H1 (cell line): Measurements from ENCODE around the gene CENPA. TPM values are rescaled to one million over a fixed set of nuclear protein-coding genes. Genes with fewer than 3 reads are reported as not detected.

ENCODE experiments used
- CHD2 ChIP-seq: IDR thresholded peaks from 2 replicates; pipeline ENCODE4 v1.6.1; 2012; ENCODE audit warnings: low read length, improper control_type of control experiment
- CREB1 ChIP-seq: IDR thresholded peaks from 2 replicates; pipeline ENCODE4 v1.6.1; 2012; ENCODE audit warnings: inconsistent platforms
- CTBP2 ChIP-seq: IDR thresholded peaks from 2 replicates; pipeline ENCODE4 v1.7.0; 2011; ENCODE audit warnings: borderline replicate concordance, mild to moderate bottlenecking, moderate library complexity, mixed read lengths, low read length; ENCODE audit not compliant: insufficient read depth, insufficient read length
- GTF2F1 ChIP-seq: IDR thresholded peaks from 2 replicates; pipeline ENCODE4 v1.6.1; 2012; ENCODE audit warnings: low read depth, low read length, improper control_type of control experiment, borderline replicate concordance
- HDAC2 ChIP-seq, 2 experiments: fragments of 300-600 bp in 1 of 2; sonication (generic) in 1 of 2; IDR thresholded peaks; 2 replicates each; pipeline ENCODE4 v1.6.1; 2011 to 2012; ENCODE audit warnings: low read depth in 2 of 2, low read length in 2 of 2, mild to moderate bottlenecking in 2 of 2, moderate library complexity in 2 of 2, borderline replicate concordance in 1 of 2, inconsistent platforms in 1 of 2
- KDM5A ChIP-seq: fragments of 200-600 bp; IDR thresholded peaks from 2 replicates; pipeline ENCODE4 v1.7.1; 2012; ENCODE audit warnings: mild to moderate bottlenecking, low read length, inconsistent platforms, mixed read lengths
- NANOG ChIP-seq: IDR thresholded peaks from 2 replicates; pipeline ENCODE4 v1.6.1; 2011; ENCODE audit warnings: low read length, low read depth, mild to moderate bottlenecking, inconsistent platforms; ENCODE audit not compliant: insufficient read depth, poor library complexity, severe bottlenecking
- PHF8 ChIP-seq: fragments of 200-600 bp; sonication (generic); conservative IDR thresholded peaks from 2 replicates; pipeline ENCODE4 v1.7.1; 2012; ENCODE audit warnings: low read depth, mild to moderate bottlenecking, inconsistent platforms, low read length, moderate library complexity
- SAP30 ChIP-seq: fragments of 300-600 bp; sonication (generic); IDR thresholded peaks from 2 replicates; pipeline ENCODE4 v1.7.1; 2012; ENCODE audit warnings: low read length, moderate library complexity, mild to moderate bottlenecking, inconsistent platforms; ENCODE audit not compliant: insufficient read depth, insufficient replicate concordance
- SP1 ChIP-seq: IDR thresholded peaks from 2 replicates; pipeline ENCODE4 v1.6.1; 2011; ENCODE audit warnings: low read depth, low read length
- TAF7 ChIP-seq: optimal IDR thresholded peaks from 2 replicates; pipeline ENCODE3; 2011; ENCODE audit warnings: low read depth, mild to moderate bottlenecking, inconsistent platforms, low read length, moderate library complexity, borderline replicate concordance
- polyA plus RNA-seq, 7 experiments: library from polyadenylated mRNA; depleted of rRNA in 3 of 7; stranded (reverse) in 5 of 7; unstranded in 2 of 7; fragments of >200 nt in 5 of 7; fragments of 200-250 nt in 2 of 7; gene quantifications; 1 replicate in 5 of 7; 2 replicates in 1 of 7; 4 replicates in 1 of 7; pipeline versions ENCODE4 v1.2.1 to v1.2.3, GENCODE V29; 2011 to 2013; ENCODE audit warnings: missing spikeins in 2 of 7, mixed read lengths in 2 of 7
- total RNA-seq: library from RNA; stranded (reverse); fragmentation: NEBNext Ultra II Directional; extraction: Animal tissue kit (Norgen Biotek cat#: 25700); gene quantifications from 2 replicates; pipeline ENCODE4 v1.2.1, GENCODE V29; 2021
- TF ChIP-seq, protein P1 (sequence below): fragments of 300-600 bp; sonication (generic); IDR thresholded peaks from 2 replicates; pipeline ENCODE4 v1.7.1; 2012; ENCODE audit warnings: low read length, moderate library complexity, mild to moderate bottlenecking, inconsistent platforms; ENCODE audit not compliant: insufficient replicate concordance

Gene CENPA
- total and polyA plus RNA-seq, 2 of the 8 experiments (the other 6 are each of a cell fraction or from before 2014, with no cell fraction given) = 19.4 to 30.9 TPM

- TF ChIP-seq, protein P1, sequence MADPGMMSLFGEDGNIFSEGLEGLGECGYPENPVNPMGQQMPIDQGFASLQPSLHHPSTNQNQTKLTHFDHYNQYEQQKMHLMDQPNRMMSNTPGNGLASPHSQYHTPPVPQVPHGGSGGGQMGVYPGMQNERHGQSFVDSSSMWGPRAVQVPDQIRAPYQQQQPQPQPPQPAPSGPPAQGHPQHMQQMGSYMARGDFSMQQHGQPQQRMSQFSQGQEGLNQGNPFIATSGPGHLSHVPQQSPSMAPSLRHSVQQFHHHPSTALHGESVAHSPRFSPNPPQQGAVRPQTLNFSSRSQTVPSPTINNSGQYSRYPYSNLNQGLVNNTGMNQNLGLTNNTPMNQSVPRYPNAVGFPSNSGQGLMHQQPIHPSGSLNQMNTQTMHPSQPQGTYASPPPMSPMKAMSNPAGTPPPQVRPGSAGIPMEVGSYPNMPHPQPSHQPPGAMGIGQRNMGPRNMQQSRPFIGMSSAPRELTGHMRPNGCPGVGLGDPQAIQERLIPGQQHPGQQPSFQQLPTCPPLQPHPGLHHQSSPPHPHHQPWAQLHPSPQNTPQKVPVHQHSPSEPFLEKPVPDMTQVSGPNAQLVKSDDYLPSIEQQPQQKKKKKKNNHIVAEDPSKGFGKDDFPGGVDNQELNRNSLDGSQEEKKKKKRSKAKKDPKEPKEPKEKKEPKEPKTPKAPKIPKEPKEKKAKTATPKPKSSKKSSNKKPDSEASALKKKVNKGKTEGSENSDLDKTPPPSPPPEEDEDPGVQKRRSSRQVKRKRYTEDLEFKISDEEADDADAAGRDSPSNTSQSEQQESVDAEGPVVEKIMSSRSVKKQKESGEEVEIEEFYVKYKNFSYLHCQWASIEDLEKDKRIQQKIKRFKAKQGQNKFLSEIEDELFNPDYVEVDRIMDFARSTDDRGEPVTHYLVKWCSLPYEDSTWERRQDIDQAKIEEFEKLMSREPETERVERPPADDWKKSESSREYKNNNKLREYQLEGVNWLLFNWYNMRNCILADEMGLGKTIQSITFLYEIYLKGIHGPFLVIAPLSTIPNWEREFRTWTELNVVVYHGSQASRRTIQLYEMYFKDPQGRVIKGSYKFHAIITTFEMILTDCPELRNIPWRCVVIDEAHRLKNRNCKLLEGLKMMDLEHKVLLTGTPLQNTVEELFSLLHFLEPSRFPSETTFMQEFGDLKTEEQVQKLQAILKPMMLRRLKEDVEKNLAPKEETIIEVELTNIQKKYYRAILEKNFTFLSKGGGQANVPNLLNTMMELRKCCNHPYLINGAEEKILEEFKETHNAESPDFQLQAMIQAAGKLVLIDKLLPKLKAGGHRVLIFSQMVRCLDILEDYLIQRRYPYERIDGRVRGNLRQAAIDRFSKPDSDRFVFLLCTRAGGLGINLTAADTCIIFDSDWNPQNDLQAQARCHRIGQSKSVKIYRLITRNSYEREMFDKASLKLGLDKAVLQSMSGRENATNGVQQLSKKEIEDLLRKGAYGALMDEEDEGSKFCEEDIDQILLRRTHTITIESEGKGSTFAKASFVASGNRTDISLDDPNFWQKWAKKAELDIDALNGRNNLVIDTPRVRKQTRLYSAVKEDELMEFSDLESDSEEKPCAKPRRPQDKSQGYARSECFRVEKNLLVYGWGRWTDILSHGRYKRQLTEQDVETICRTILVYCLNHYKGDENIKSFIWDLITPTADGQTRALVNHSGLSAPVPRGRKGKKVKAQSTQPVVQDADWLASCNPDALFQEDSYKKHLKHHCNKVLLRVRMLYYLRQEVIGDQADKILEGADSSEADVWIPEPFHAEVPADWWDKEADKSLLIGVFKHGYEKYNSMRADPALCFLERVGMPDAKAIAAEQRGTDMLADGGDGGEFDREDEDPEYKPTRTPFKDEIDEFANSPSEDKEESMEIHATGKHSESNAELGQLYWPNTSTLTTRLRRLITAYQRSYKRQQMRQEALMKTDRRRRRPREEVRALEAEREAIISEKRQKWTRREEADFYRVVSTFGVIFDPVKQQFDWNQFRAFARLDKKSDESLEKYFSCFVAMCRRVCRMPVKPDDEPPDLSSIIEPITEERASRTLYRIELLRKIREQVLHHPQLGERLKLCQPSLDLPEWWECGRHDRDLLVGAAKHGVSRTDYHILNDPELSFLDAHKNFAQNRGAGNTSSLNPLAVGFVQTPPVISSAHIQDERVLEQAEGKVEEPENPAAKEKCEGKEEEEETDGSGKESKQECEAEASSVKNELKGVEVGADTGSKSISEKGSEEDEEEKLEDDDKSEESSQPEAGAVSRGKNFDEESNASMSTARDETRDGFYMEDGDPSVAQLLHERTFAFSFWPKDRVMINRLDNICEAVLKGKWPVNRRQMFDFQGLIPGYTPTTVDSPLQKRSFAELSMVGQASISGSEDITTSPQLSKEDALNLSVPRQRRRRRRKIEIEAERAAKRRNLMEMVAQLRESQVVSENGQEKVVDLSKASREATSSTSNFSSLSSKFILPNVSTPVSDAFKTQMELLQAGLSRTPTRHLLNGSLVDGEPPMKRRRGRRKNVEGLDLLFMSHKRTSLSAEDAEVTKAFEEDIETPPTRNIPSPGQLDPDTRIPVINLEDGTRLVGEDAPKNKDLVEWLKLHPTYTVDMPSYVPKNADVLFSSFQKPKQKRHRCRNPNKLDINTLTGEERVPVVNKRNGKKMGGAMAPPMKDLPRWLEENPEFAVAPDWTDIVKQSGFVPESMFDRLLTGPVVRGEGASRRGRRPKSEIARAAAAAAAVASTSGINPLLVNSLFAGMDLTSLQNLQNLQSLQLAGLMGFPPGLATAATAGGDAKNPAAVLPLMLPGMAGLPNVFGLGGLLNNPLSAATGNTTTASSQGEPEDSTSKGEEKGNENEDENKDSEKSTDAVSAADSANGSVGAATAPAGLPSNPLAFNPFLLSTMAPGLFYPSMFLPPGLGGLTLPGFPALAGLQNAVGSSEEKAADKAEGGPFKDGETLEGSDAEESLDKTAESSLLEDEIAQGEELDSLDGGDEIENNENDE = no peak
- TF ChIP-seq GTF2F1 (no peak), KDM5A (no peak), PHF8 (no peak), TAF7 (no peak), SAP30 (no peak), CHD2 (no peak), HDAC2 (IDR thresholded peaks at IDR 0.05; ENCODE audit: borderline replicate concordance in 1 of 2, low read depth in 2 of 2, low read length in 2 of 2) (no peak), SP1 (no peak), NANOG (no peak), CTBP2 (no peak), CREB1 (no peak)
Measured at GRCh38 chr2:26759845-26760244, 26.0 kb upstream of the CENPA start (continued).
